HG03354 (cell line): ENCODE results near the gene DNAJB8.

ENCODE experiments used
- ATAC-seq: cut with Tn5 transposase; IDR thresholded peaks from one replicate; pipeline ENCODE4 v1.9.1; 2021; ENCODE audit warnings: mild to moderate bottlenecking; ENCODE audit not compliant: unreplicated experiment, poor library complexity, severe bottlenecking

The DNAJB8 gene

GRCh38 chr3:128469556-128469955 lies 2.9 kb upstream of the DNAJB8 start:
- ATAC-seq = no peak

- no peak for ATAC-seq
Observed at GRCh38 chr3:128468791-128469527, 2.3 kb upstream of the DNAJB8 start.

GRCh38 chr3:128468285-128468790 lies 1.6 kb upstream of the DNAJB8 start:
- no peak for ATAC-seq

- no peak for ATAC-seq
Observed at GRCh38 chr3:128464702-128465101, 2.0 kb downstream of the DNAJB8 start.

GRCh38 chr3:128464188-128464587 lies 2.5 kb downstream of the DNAJB8 start:
- ATAC-seq = no peak

- no peak for ATAC-seq
Observed at GRCh38 chr3:128463771-128464170, 2.9 kb downstream of the DNAJB8 start.

- ATAC-seq = no peak
Observed at GRCh38 chr3:128463354-128463753, 3.3 kb downstream of the DNAJB8 start.

- ATAC-seq = no peak
Observed at GRCh38 chr3:128462931-128463330, 3.8 kb downstream of the DNAJB8 start.

- ATAC-seq = no peak
Observed at GRCh38 chr3:128462341-128462910, 4.3 kb downstream of the DNAJB8 start.

- no peak for ATAC-seq
Observed at GRCh38 chr3:128461731-128462130, 5.0 kb downstream of the DNAJB8 start.

- no peak for ATAC-seq
Observed at GRCh38 chr3:128459461-128459820, 7.2 kb downstream of the DNAJB8 start.

GRCh38 chr3:128458746-128459460 lies 7.8 kb downstream of the DNAJB8 start:
- no peak for ATAC-seq

- no peak for ATAC-seq
Observed at GRCh38 chr3:128457937-128458336, 8.8 kb downstream of the DNAJB8 start.

GRCh38 chr3:128456776-128457715 lies 9.6 kb downstream of the DNAJB8 start:
- ATAC-seq = no peak

GRCh38 chr3:128455786-128456748 lies 10.6 kb downstream of the DNAJB8 start:
- ATAC-seq = no peak

GRCh38 chr3:128455116-128455515 lies 11.6 kb downstream of the DNAJB8 start:
- ATAC-seq = no peak

GRCh38 chr3:128454310-128454618 lies 12.4 kb downstream of the DNAJB8 start:
- no peak for ATAC-seq

- no peak for ATAC-seq
Observed at GRCh38 chr3:128453501-128454309, 13.0 kb downstream of the DNAJB8 start.
